Measurements from ENCODE around the gene JAKMIP1.

Gene JAKMIP1

DNA sequence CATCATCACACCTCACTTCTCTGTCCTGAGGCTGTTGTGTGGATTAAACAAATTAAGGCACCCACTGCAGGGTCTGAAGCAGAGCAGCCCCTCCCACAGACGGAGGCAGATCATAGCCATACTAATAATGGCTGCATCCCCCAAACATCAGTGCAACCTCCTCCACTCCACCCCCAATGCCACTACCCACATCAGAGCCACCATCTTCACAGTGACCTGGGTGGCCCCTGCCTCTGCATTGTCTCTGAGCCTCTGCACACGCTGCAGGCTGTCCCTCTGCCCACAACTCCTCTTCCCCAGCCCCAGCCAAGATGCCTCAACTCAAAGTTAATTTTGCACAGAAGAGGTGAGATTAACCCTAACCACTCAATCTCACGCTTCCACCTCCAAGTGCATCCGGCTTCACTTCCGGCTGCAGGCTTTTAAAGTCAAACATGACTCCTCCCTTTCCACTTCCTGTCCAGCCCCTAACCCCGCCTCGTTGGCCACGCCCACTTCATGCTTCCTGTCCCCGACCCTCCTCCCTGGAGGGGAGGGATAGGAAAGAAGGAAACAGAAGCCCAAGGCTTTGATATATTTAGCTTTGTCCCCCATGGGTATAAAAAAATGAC lies 22.7 kb downstream of the JAKMIP1 start:
- H3K9ac ChIP-seq (ENCODE audit: low read length): no peak overlapping the region
- no peaks in the 10 kb centered on the region; the same call in 1 of the 2 replicates for H3K36me3 ChIP-seq (ENCODE audit: control insufficient read depth, insufficient read depth, low read length)
- no peak overlapping the region for H3K27ac ChIP-seq (ENCODE audit: low read depth, low read length)
- H3K27me3 ChIP-seq (ENCODE audit: control insufficient read depth, insufficient read depth, low read length): no peaks in the 10 kb centered on the region
- H3K9me3 ChIP-seq (ENCODE audit: control insufficient read depth, insufficient read depth, low read depth, low read length): peaks cover 3% of the 10 kb centered on the region
- no peaks in the 10 kb centered on the region; the same call in 1 of the 2 replicates for H3K4me1 ChIP-seq (ENCODE audit: control insufficient read depth, insufficient read depth, low read length)
- no peak overlapping the region for H3K4me3 ChIP-seq (ENCODE audit: low read depth, low read length)

- Histone ChIP-seq H3K27ac (ENCODE audit: low read depth, low read length) (no peak overlapping the region), H3K9me3 (ENCODE audit: control insufficient read depth, insufficient read depth, low read depth, low read length) (peaks cover 12% of the 10 kb centered on the region), H3K27me3 (ENCODE audit: control insufficient read depth, insufficient read depth, low read length) (no peaks in the 10 kb centered on the region), H3K36me3 (ENCODE audit: control insufficient read depth, insufficient read depth, low read length) (no peaks in the 10 kb centered on the region), H3K4me1 (ENCODE audit: control insufficient read depth, insufficient read depth, low read length) (no peaks in the 10 kb centered on the region; the same call in 1 of the 2 replicates), H3K9ac (ENCODE audit: low read length) (no peak overlapping the region), H3K4me3 (ENCODE audit: low read depth, low read length) (no peak overlapping the region)
Measured at GRCh38 chr4:6175426-6175825, 24.9 kb downstream of the JAKMIP1 start.

- no peak overlapping the region for H3K27ac ChIP-seq (ENCODE audit: low read depth, low read length)
- H3K36me3 ChIP-seq (ENCODE audit: control insufficient read depth, insufficient read depth, low read length): no peaks in the 10 kb centered on the region
- no peak overlapping the region for H3K9ac ChIP-seq (ENCODE audit: low read length)
- peaks cover 14% of the 10 kb centered on the region for H3K9me3 ChIP-seq (ENCODE audit: control insufficient read depth, insufficient read depth, low read depth, low read length)
- no peaks in the 10 kb centered on the region for H3K27me3 ChIP-seq (ENCODE audit: control insufficient read depth, insufficient read depth, low read length)
- H3K4me1 ChIP-seq (ENCODE audit: control insufficient read depth, insufficient read depth, low read length): no peaks in the 10 kb centered on the region; the same call in 1 of the 2 replicates
- no peak overlapping the region for H3K4me3 ChIP-seq (ENCODE audit: low read depth, low read length)
Measured at GRCh38 chr4:6172927-6173200, 27.5 kb downstream of the JAKMIP1 start.

- Histone ChIP-seq H3K4me1 (ENCODE audit: control insufficient read depth, insufficient read depth, low read length) (no peaks in the 10 kb centered on the region; the same call in 1 of the 2 replicates), H3K36me3 (ENCODE audit: control insufficient read depth, insufficient read depth, low read length) (no peaks in the 10 kb centered on the region), H3K9ac (ENCODE audit: low read length) (no peak overlapping the region), H3K27ac (ENCODE audit: low read depth, low read length) (no peak overlapping the region), H3K9me3 (ENCODE audit: control insufficient read depth, insufficient read depth, low read depth, low read length) (peaks cover 11% of the 10 kb centered on the region; the same call in 1 of the 2 replicates), H3K27me3 (ENCODE audit: control insufficient read depth, insufficient read depth, low read length) (no peaks in the 10 kb centered on the region), H3K4me3 (ENCODE audit: low read depth, low read length) (no peak overlapping the region)
Measured at GRCh38 chr4:6172093-6172926, 28.0 kb downstream of the JAKMIP1 start.

DNA sequence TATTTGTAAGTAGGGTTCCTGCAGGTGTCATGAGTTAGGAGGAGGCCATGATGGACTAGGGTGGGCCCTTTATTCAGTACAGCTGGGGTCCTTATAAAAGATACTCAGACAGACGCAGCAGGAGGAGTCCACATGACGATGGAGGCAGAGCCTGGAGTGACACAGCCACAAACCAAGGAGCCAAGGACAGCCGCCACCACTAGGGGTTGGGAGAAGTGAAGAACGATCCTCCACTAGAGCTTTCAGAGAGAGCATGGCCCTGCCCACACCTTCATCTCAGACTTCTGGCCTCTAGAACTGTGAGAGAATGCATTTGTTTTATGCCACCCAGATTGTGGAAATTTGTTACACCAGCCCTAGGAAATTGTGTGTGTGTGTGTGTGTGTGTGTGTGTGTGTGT lies 31.1 kb downstream of the JAKMIP1 start:
- Histone ChIP-seq H3K27ac (ENCODE audit: low read depth, low read length) (no peak overlapping the region), H3K9me3 (ENCODE audit: control insufficient read depth, insufficient read depth, low read depth, low read length) (peaks cover 19% of the 10 kb centered on the region), H3K9ac (ENCODE audit: low read length) (no peak overlapping the region), H3K36me3 (ENCODE audit: control insufficient read depth, insufficient read depth, low read length) (no peaks in the 10 kb centered on the region), H3K4me3 (ENCODE audit: low read depth, low read length) (no peak overlapping the region), H3K4me1 (ENCODE audit: control insufficient read depth, insufficient read depth, low read length) (no peaks in the 10 kb centered on the region), H3K27me3 (ENCODE audit: control insufficient read depth, insufficient read depth, low read length) (no peaks in the 10 kb centered on the region)

- Histone ChIP-seq H3K9me3 (ENCODE audit: control insufficient read depth, insufficient read depth, low read depth, low read length) (peaks cover 25% of the 10 kb centered on the region), H3K27me3 (ENCODE audit: control insufficient read depth, insufficient read depth, low read length) (no peaks in the 10 kb centered on the region), H3K4me3 (ENCODE audit: low read depth, low read length) (no peak overlapping the region), H3K9ac (ENCODE audit: low read length) (no peak overlapping the region), H3K27ac (ENCODE audit: low read depth, low read length) (no peak overlapping the region), H3K4me1 (ENCODE audit: control insufficient read depth, insufficient read depth, low read length) (no peaks in the 10 kb centered on the region), H3K36me3 (ENCODE audit: control insufficient read depth, insufficient read depth, low read length) (no peaks in the 10 kb centered on the region)
Measured at GRCh38 chr4:6165766-6166165, 34.6 kb downstream of the JAKMIP1 start.

DNA sequence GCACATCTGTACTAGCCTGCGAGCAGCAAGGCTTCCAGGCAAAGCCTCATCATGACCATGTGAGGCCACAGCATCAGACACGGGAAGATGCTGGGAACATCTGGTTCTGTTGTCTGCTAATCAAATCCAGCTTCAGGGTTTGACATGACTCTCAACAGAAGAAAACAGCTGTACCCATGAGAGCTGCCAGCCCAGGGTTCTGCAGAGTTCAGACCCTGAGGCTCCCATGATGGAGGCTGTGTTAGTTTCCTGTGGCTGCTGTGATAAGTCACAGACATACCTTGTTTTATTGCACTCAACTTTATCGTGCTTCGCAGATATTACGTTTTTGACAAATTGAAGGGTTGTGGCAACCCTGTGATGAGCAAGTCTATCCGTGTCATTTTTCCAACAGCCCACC lies 37.5 kb downstream of the JAKMIP1 start:
- no peaks in the 10 kb centered on the region for H3K4me1 ChIP-seq (ENCODE audit: control insufficient read depth, insufficient read depth, low read length)
- no peak overlapping the region for H3K4me3 ChIP-seq (ENCODE audit: low read depth, low read length)
- H3K9ac ChIP-seq (ENCODE audit: low read length): no peak overlapping the region
- peaks cover 19% of the 10 kb centered on the region for H3K9me3 ChIP-seq (ENCODE audit: control insufficient read depth, insufficient read depth, low read depth, low read length)
- H3K36me3 ChIP-seq (ENCODE audit: control insufficient read depth, insufficient read depth, low read length): no peaks in the 10 kb centered on the region
- H3K27ac ChIP-seq (ENCODE audit: low read depth, low read length): no peak overlapping the region
- H3K27me3 ChIP-seq (ENCODE audit: control insufficient read depth, insufficient read depth, low read length): no peaks in the 10 kb centered on the region

GRCh38 chr4:6161921-6162464 lies 38.4 kb downstream of the JAKMIP1 start:
- no peak overlapping the region for H3K9ac ChIP-seq (ENCODE audit: low read length)
- no peak overlapping the region for H3K27ac ChIP-seq (ENCODE audit: low read depth, low read length)
- peaks cover 19% of the 10 kb centered on the region for H3K9me3 ChIP-seq (ENCODE audit: control insufficient read depth, insufficient read depth, low read depth, low read length)
- no peaks in the 10 kb centered on the region for H3K4me1 ChIP-seq (ENCODE audit: control insufficient read depth, insufficient read depth, low read length)
- no peaks in the 10 kb centered on the region for H3K27me3 ChIP-seq (ENCODE audit: control insufficient read depth, insufficient read depth, low read length)
- H3K36me3 ChIP-seq (ENCODE audit: control insufficient read depth, insufficient read depth, low read length): no peaks in the 10 kb centered on the region
- H3K4me3 ChIP-seq (ENCODE audit: low read depth, low read length): no peak overlapping the region

DNA sequence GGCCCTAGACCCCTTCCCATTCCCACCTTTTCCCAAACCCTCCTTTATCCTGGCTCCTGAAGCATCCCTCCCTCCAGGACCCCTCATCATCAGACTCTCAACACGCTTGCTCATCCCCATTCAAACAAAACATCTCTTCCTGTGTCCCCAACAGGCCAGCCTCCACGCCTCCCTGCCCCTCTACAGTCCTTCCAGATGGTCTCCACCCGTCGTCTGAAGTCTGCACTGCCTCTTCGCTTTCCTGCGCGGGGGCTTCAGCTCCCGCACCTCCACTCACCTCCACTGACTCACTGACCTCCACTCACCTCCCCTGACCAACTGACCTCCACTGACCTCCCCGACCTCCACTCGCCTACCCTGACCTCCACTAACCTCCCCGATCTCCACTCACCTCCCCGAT lies 39.8 kb downstream of the JAKMIP1 start:
- peaks cover 3% of the 10 kb centered on the region for H3K4me1 ChIP-seq (ENCODE audit: control insufficient read depth, insufficient read depth, low read length)
- no peak overlapping the region for H3K4me3 ChIP-seq (ENCODE audit: low read depth, low read length)

GRCh38 chr4:6157926-6158325 lies 42.4 kb downstream of the JAKMIP1 start:
- H3K4me3 ChIP-seq (ENCODE audit: low read depth, low read length): no peak overlapping the region
- 0 out of 2 replicates have a peak, but pooled peaks cover 3% of the 10 kb centered on the region for H3K9me3 ChIP-seq (ENCODE audit: control insufficient read depth, insufficient read depth, low read depth, low read length)
- no peaks in the 10 kb centered on the region for H3K27me3 ChIP-seq (ENCODE audit: control insufficient read depth, insufficient read depth, low read length)
- H3K4me1 ChIP-seq (ENCODE audit: control insufficient read depth, insufficient read depth, low read length): peaks cover 24% of the 10 kb centered on the region
- H3K36me3 ChIP-seq (ENCODE audit: control insufficient read depth, insufficient read depth, low read length): no peaks in the 10 kb centered on the region
- H3K27ac ChIP-seq (ENCODE audit: low read depth, low read length): no peak overlapping the region
- H3K9ac ChIP-seq (ENCODE audit: low read length): no peak overlapping the region

More for the DNA sequence above, 39.8 kb downstream of the JAKMIP1 start:
- Histone ChIP-seq H3K36me3 (ENCODE audit: control insufficient read depth, insufficient read depth, low read length) (no peaks in the 10 kb centered on the region), H3K27me3 (ENCODE audit: control insufficient read depth, insufficient read depth, low read length) (no peaks in the 10 kb centered on the region), H3K9me3 (ENCODE audit: control insufficient read depth, insufficient read depth, low read depth, low read length) (peaks cover 19% of the 10 kb centered on the region), H3K27ac (ENCODE audit: low read depth, low read length) (no peak overlapping the region), H3K9ac (ENCODE audit: low read length) (no peak overlapping the region)

DNA sequence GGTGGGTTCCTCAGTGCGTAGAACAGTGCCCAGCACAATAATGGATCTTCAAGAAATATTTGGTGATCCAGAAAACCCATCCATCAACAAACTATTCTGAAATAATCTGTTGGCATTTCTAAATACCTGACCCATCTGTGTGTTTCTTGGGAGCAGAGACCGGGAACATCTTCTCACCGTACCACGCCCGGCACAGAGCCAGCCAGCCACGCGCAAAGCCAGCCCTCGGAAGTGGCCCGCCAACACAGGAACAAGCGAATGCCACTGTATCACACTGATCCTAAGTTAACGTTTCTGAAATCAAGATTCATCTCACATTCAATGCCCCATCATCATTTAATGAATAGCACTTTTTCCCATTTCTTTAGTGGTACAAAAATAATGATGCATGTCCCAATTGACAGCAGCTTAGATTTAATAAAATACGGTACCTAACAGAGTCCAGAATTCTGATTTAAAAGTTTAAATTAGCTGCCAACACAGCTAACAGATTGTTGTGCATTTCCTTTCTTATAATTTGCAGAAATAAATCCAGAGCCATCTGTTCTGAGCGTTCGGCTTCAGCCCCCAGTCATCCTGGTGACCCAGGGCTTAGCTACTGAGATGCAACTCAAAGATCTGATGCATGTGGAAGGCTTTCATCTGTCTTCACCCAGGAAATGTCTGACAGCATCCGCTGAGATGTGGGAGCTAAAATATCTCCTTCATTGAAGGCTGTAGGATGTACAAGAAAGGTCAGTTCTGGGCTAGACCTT lies 44.2 kb downstream of the JAKMIP1 start:
- no peak overlapping the region for H3K27ac ChIP-seq (ENCODE audit: low read depth, low read length)
- H3K27me3 ChIP-seq (ENCODE audit: control insufficient read depth, insufficient read depth, low read length): no peaks in the 10 kb centered on the region
- H3K4me1 ChIP-seq (ENCODE audit: control insufficient read depth, insufficient read depth, low read length): peaks cover 24% of the 10 kb centered on the region
- no peaks in the 10 kb centered on the region for H3K36me3 ChIP-seq (ENCODE audit: control insufficient read depth, insufficient read depth, low read length)
- no peak overlapping the region for H3K9ac ChIP-seq (ENCODE audit: low read length)
- no peak overlapping the region for H3K4me3 ChIP-seq (ENCODE audit: low read depth, low read length)
- H3K9me3 ChIP-seq (ENCODE audit: control insufficient read depth, insufficient read depth, low read depth, low read length): no peaks in the 10 kb centered on the region
